PC-9 (cell line): Measurements from ENCODE around the gene CFAP210.

ENCODE experiments used
- EZH2 ChIP-seq: fragments of 200-600 bp; sonication (generic); IDR thresholded peaks from 2 replicates; pipeline ENCODE4 v1.8.0; 2017; ENCODE audit warnings: antibody characterized with exemption, low read depth
- TF ChIP-seq, protein P1 (sequence below): fragments of 200-600 bp; sonication (generic); conservative IDR thresholded peaks from 2 replicates; pipeline ENCODE4 v1.6.1; 2017; ENCODE audit warnings: mixed run types, antibody characterized with exemption, mild to moderate bottlenecking, moderate library complexity

DNA sequence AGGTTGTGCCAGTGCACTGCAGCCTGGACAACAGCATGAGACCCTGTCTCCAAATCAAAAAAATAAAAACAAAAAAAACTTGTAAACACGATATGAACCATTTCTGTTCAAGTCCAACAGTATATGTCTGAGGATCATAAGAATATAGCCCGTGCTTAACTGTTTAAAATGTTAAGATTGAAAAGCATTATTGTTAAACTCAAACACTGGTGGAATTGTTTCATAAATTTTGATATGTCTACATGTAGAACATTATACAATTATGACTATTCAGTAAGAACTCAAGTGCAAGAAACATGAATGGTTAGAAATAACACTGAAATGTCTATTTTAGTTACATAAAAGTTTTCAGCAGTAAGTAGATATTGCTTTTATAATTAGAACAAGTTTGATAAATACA lies 80.3 kb downstream of the CFAP210 start:
- TF ChIP-seq, protein P1, sequence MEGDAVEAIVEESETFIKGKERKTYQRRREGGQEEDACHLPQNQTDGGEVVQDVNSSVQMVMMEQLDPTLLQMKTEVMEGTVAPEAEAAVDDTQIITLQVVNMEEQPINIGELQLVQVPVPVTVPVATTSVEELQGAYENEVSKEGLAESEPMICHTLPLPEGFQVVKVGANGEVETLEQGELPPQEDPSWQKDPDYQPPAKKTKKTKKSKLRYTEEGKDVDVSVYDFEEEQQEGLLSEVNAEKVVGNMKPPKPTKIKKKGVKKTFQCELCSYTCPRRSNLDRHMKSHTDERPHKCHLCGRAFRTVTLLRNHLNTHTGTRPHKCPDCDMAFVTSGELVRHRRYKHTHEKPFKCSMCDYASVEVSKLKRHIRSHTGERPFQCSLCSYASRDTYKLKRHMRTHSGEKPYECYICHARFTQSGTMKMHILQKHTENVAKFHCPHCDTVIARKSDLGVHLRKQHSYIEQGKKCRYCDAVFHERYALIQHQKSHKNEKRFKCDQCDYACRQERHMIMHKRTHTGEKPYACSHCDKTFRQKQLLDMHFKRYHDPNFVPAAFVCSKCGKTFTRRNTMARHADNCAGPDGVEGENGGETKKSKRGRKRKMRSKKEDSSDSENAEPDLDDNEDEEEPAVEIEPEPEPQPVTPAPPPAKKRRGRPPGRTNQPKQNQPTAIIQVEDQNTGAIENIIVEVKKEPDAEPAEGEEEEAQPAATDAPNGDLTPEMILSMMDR, result no peak
- TF ChIP-seq EZH2, result no peak
